IPS DF 19.7 (cell line): ENCODE results near the gene LPGAT1.

Experiments
- DNase-seq: peaks from one replicate; pipeline ENCODE4 v3.0.0-alpha.2; 2013; ENCODE audit warnings: low read depth, low spot score

Gene LPGAT1

GRCh38 chr1:211828584-211829342 lies 1.8 kb downstream of the LPGAT1 start:
- DNase-seq, result no peak

- no peak for DNase-seq
Observed at GRCh38 chr1:211827051-211827450, 3.5 kb downstream of the LPGAT1 start.

- DNase-seq, result no peak
Observed at GRCh38 chr1:211825980-211826379, 4.6 kb downstream of the LPGAT1 start.

GRCh38 chr1:211822677-211823407 lies 7.7 kb downstream of the LPGAT1 start:
- no peak for DNase-seq

GRCh38 chr1:211816586-211816985 lies 14.0 kb downstream of the LPGAT1 start:
- no peak for DNase-seq

GRCh38 chr1:211814313-211814712 lies 16.2 kb downstream of the LPGAT1 start:
- no peak for DNase-seq

- no peak for DNase-seq
Observed at GRCh38 chr1:211813590-211813989, 17.0 kb downstream of the LPGAT1 start.

- no peak for DNase-seq
Observed at GRCh38 chr1:211812584-211812983, 18.0 kb downstream of the LPGAT1 start.

- no peak for DNase-seq
Observed at GRCh38 chr1:211811848-211812247, 18.7 kb downstream of the LPGAT1 start.

- DNase-seq, result no peak
Observed at GRCh38 chr1:211811126-211811525, 19.4 kb downstream of the LPGAT1 start.

- no peak for DNase-seq
Observed at GRCh38 chr1:211808475-211808874, 22.1 kb downstream of the LPGAT1 start.

- no peak for DNase-seq
Observed at GRCh38 chr1:211804915-211805314, 25.6 kb downstream of the LPGAT1 start.

GRCh38 chr1:211800925-211801607 lies 29.5 kb downstream of the LPGAT1 start:
- DNase-seq, result no peak

- no peak for DNase-seq
Observed at GRCh38 chr1:211797994-211798393, 32.6 kb downstream of the LPGAT1 start.

- DNase-seq, result no peak
Observed at GRCh38 chr1:211791979-211792378, 38.6 kb downstream of the LPGAT1 start.

GRCh38 chr1:211789641-211790464 lies 40.7 kb downstream of the LPGAT1 start:
- no peak for DNase-seq

- DNase-seq, result no peak
Observed at GRCh38 chr1:211788626-211789025, 41.9 kb downstream of the LPGAT1 start.

- no peak for DNase-seq
Observed at GRCh38 chr1:211783897-211784296, 46.7 kb downstream of the LPGAT1 start.

- DNase-seq, result no peak
Observed at GRCh38 chr1:211783266-211783665, 47.3 kb downstream of the LPGAT1 start.

GRCh38 chr1:211781260-211781659 lies 49.3 kb downstream of the LPGAT1 start:
- DNase-seq, result no peak

GRCh38 chr1:211775170-211775569 lies 55.4 kb downstream of the LPGAT1 start:
- no peak for DNase-seq

GRCh38 chr1:211764701-211765100 lies 65.9 kb downstream of the LPGAT1 start:
- DNase-seq, result no peak
